NCI-H2196 (cell line): ENCODE results near the gene ZPBP2.
"Not testable (repeated sequence)": the region's sequence is repeated elsewhere in the genome, so short reads cannot be mapped to it uniquely, and the experiment has no call there.

Experiments
- DNase-seq: peaks from one replicate; lab custom pipeline; 2025; ENCODE audit not compliant: unreplicated experiment; lab: John Stamatoyannopoulos, UW

Gene ZPBP2

GRCh38 chr17:39854909-39855308, 13.1 kb upstream of the ZPBP2 start:
- DNase-seq: no peak

- DNase-seq: not testable (repeated sequence)
Measured at GRCh38 chr17:39855911-39856649, 11.9 kb upstream of the ZPBP2 start.

GRCh38 chr17:39861235-39861634, 6.8 kb upstream of the ZPBP2 start:
- no peak for DNase-seq

GRCh38 chr17:39863244-39863917, 4.6 kb upstream of the ZPBP2 start:
- no peak for DNase-seq

- peak; percentile 61 for DNase-seq
Measured at GRCh38 chr17:39863918-39864746, 3.9 kb upstream of the ZPBP2 start, which contains the start of gene IKZF3. IKZF3 (minus strand) TSS chr17:39864312; CDS start chr17:39864126, 186 bp downstream.

GRCh38 chr17:39866013-39866730, 1.8 kb upstream of the ZPBP2 start:
- no peak for DNase-seq

GRCh38 chr17:39867084-39867879, 720 bp upstream of the ZPBP2 start:
- DNase-seq: no peak

GRCh38 chr17:39868554-39868942, 546 bp downstream of the ZPBP2 start:
- DNase-seq: no peak

GRCh38 chr17:39870776-39871175, 2.8 kb downstream of the ZPBP2 start:
- DNase-seq: no peak

- DNase-seq: no peak
Measured at GRCh38 chr17:39871801-39872200, 3.8 kb downstream of the ZPBP2 start.

GRCh38 chr17:39872751-39873150, 4.7 kb downstream of the ZPBP2 start:
- peak; percentile 9 for DNase-seq

- DNase-seq: not testable (repeated sequence)
Measured at GRCh38 chr17:39886102-39886501, 18.1 kb downstream of the ZPBP2 start.

- no peak for DNase-seq
Measured at GRCh38 chr17:39887078-39887477, 19.1 kb downstream of the ZPBP2 start.

GRCh38 chr17:39889200-39889599, 21.2 kb downstream of the ZPBP2 start:
- no peak for DNase-seq

- no peak for DNase-seq
Measured at GRCh38 chr17:39894681-39895376, 26.8 kb downstream of the ZPBP2 start.

- DNase-seq: no peak
Measured at GRCh38 chr17:39898088-39898487, 30.1 kb downstream of the ZPBP2 start.

- DNase-seq: no peak
Measured at GRCh38 chr17:39899215-39899614, 31.2 kb downstream of the ZPBP2 start.

GRCh38 chr17:39902027-39902426, 34.0 kb downstream of the ZPBP2 start:
- not testable (repeated sequence) for DNase-seq

GRCh38 chr17:39903158-39903884, 35.3 kb downstream of the ZPBP2 start:
- DNase-seq: no peak
